H9 (cell line): Measurements from ENCODE around the gene FBXL7. TPM values are rescaled to one million over a fixed set of nuclear protein-coding genes. Genes with fewer than 3 reads are reported as not detected.

Experiments used
- DNase-seq: peaks from one replicate; pipeline ENCODE4 v3.0.0-alpha.2; 2017
- H2AFZ ChIP-seq: one replicate; pipeline ENCODE4 v1.6.1; 2013; ENCODE audit warnings: mild to moderate bottlenecking, low read length, control low read depth, moderate library complexity
- H2AK5ac ChIP-seq: 2 replicates; pipeline ENCODE4 v1.6.1; 2013; ENCODE audit warnings: low read length, control low read depth, mixed read lengths; ENCODE audit not compliant: insufficient read length
- H2BK120ac ChIP-seq: one replicate; pipeline ENCODE4 v1.6.1; 2013; ENCODE audit warnings: low read depth, mild to moderate bottlenecking, low read length, control low read depth, inconsistent platforms; ENCODE audit not compliant: poor library complexity, severe bottlenecking
- H2BK12ac ChIP-seq: 2 replicates; pipeline ENCODE4 v1.6.1; 2013; ENCODE audit warnings: low read length, control low read depth, mixed read lengths, low read depth; ENCODE audit not compliant: insufficient read length
- H2BK15ac ChIP-seq: 2 replicates; pipeline ENCODE4 v1.6.1; 2013; ENCODE audit warnings: low read depth, low read length, control low read depth
- H2BK20ac ChIP-seq: one replicate; pipeline ENCODE4 v1.6.1; 2013; ENCODE audit warnings: low read depth, mild to moderate bottlenecking, low read length, control low read depth, inconsistent platforms; ENCODE audit not compliant: poor library complexity, severe bottlenecking
- H2BK5ac ChIP-seq: 2 replicates; pipeline ENCODE4 v1.6.1; 2013; ENCODE audit warnings: low read length, control low read depth, mixed read lengths; ENCODE audit not compliant: insufficient read length
- H3K14ac ChIP-seq: 2 replicates; pipeline ENCODE4 v1.6.1; 2013; ENCODE audit warnings: low read length, control low read depth; ENCODE audit not compliant: insufficient read depth
- H3K18ac ChIP-seq: 2 replicates; pipeline ENCODE4 v1.6.1; 2013; ENCODE audit warnings: low read depth, mild to moderate bottlenecking, mixed read lengths, low read length, control low read depth; ENCODE audit not compliant: insufficient read length
- H3K23ac ChIP-seq: 2 replicates; pipeline ENCODE4 v1.6.1; 2013; ENCODE audit warnings: low read length, control low read depth, mixed read lengths, low read depth; ENCODE audit not compliant: insufficient read length
- H3K23me2 ChIP-seq: 2 replicates; pipeline ENCODE4 v1.6.1; 2013; ENCODE audit warnings: low read depth, mild to moderate bottlenecking, mixed read lengths, low read length, control low read depth; ENCODE audit not compliant: insufficient read length, poor library complexity, severe bottlenecking
- H3K27ac ChIP-seq: 2 replicates; pipeline ENCODE4 v1.5.1; 2013; ENCODE audit warnings: low read length, control low read depth, mixed read lengths, low read depth; ENCODE audit not compliant: insufficient read length
- H3K27me3 ChIP-seq: 2 replicates; pipeline ENCODE4 v1.6.1; 2013; ENCODE audit warnings: low read length, control low read depth, inconsistent platforms; ENCODE audit not compliant: insufficient read depth
- H3K4ac ChIP-seq: 2 replicates; pipeline ENCODE4 v1.6.1; 2013; ENCODE audit warnings: low read depth, mild to moderate bottlenecking, control low read depth, inconsistent platforms, low read length, moderate library complexity
- H3K4me1 ChIP-seq: 2 replicates; pipeline ENCODE4 v1.6.1; 2013; ENCODE audit warnings: low read length, control low read depth, inconsistent platforms; ENCODE audit not compliant: insufficient read depth
- H3K4me2 ChIP-seq: 2 replicates; pipeline ENCODE4 v1.6.1; 2013; ENCODE audit warnings: low read length, control low read depth, mixed read lengths; ENCODE audit not compliant: insufficient read length, insufficient read depth
- H3K56ac ChIP-seq: 2 replicates; pipeline ENCODE4 v1.6.1; 2013; ENCODE audit warnings: low read depth, mild to moderate bottlenecking, mixed read lengths, low read length, control low read depth; ENCODE audit not compliant: insufficient read length
- H3K79me1 ChIP-seq: 2 replicates; pipeline ENCODE4 v1.6.1; 2013; ENCODE audit warnings: low read depth, mild to moderate bottlenecking, moderate library complexity, low read length, control low read depth, inconsistent platforms; ENCODE audit not compliant: insufficient read depth, poor library complexity, severe bottlenecking
- H3K79me2 ChIP-seq: 2 replicates; pipeline ENCODE4 v1.6.1; 2013; ENCODE audit warnings: low read length, control low read depth, inconsistent platforms; ENCODE audit not compliant: insufficient read depth
- H3K9ac ChIP-seq: 2 replicates; pipeline ENCODE4 v1.6.1; 2013; ENCODE audit warnings: low read length, control low read depth, mixed read lengths; ENCODE audit not compliant: insufficient read length; ENCODE audit errors: extremely low read depth
- H3K9me3 ChIP-seq: one replicate; pipeline ENCODE4 v1.6.1; 2013; ENCODE audit warnings: low read depth, low read length, inconsistent platforms; ENCODE audit not compliant: control insufficient read depth
- H3T11ph ChIP-seq: one replicate; pipeline ENCODE4 v1.6.1; 2013; ENCODE audit warnings: mild to moderate bottlenecking, low read length, control low read depth, inconsistent platforms
- H4K20me1 ChIP-seq: one replicate; pipeline ENCODE4 v1.6.1; 2013; ENCODE audit not compliant: control insufficient read depth, insufficient read length, insufficient read depth
- H4K5ac ChIP-seq: 2 replicates; pipeline ENCODE4 v1.6.1; 2013; ENCODE audit warnings: low read depth, mild to moderate bottlenecking, mixed read lengths, low read length, control low read depth; ENCODE audit not compliant: insufficient read length
- H4K8ac ChIP-seq: replicated peaks from 2 replicates; pipeline ENCODE4 v1.6.1; 2013; ENCODE audit warnings: low read length, control low read depth, mixed read lengths, low read depth; ENCODE audit not compliant: insufficient read length
- H4K91ac ChIP-seq: 2 replicates; pipeline ENCODE4 v1.6.1; 2013; ENCODE audit warnings: low read depth, mild to moderate bottlenecking, moderate library complexity, mixed read lengths, low read length, control low read depth; ENCODE audit not compliant: insufficient read length
- H3K27ac Mint-ChIP-seq, 3 experiments: 2 replicates in 2 of 3; 3 replicates in 1 of 3; pipeline ENCODE4 v1.8.0; 2020 to 2021; ENCODE audit warnings: mixed read lengths in 3 of 3, mild to moderate bottlenecking in 1 of 3, moderate library complexity in 1 of 3
- H3K27me3 Mint-ChIP-seq: 2 replicates; pipeline ENCODE4 v1.8.0; 2021; ENCODE audit warnings: low read depth, mild to moderate bottlenecking, moderate library complexity, mixed read lengths
- H3K36me3 Mint-ChIP-seq, 3 experiments: 2 replicates in 2 of 3; 3 replicates in 1 of 3; pipeline ENCODE4 v1.8.0; 2020 to 2021; ENCODE audit warnings: low read depth in 3 of 3, mixed read lengths in 3 of 3; ENCODE audit not compliant: insufficient read depth in 1 of 3
- H3K4me1 Mint-ChIP-seq, 2 experiments: 2 replicates each; pipeline ENCODE4 v1.8.0; 2020; ENCODE audit warnings: mixed read lengths in 2 of 2
- H3K4me3 Mint-ChIP-seq, 2 experiments: 2 replicates in 1 of 2; 3 replicates in 1 of 2; pipeline ENCODE4 v1.8.0; 2020 to 2021; ENCODE audit warnings: mild to moderate bottlenecking in 2 of 2, mixed read lengths in 2 of 2, moderate library complexity in 1 of 2
- H3K9me3 Mint-ChIP-seq, 2 experiments: 2 replicates in 1 of 2; 3 replicates in 1 of 2; pipeline ENCODE4 v1.8.0; 2020; ENCODE audit warnings: mild to moderate bottlenecking in 2 of 2, mixed read lengths in 2 of 2, moderate library complexity in 1 of 2
- CTCF ChIP-seq: fragments of 200-600 bp; sonication (generic); conservative IDR thresholded peaks from 3 replicates; pipeline ENCODE4 v1.8.0; 2021; ENCODE audit warnings: antibody characterized with exemption, mild to moderate bottlenecking
- WGBS: extraction: QIAGEN DNeasy Blood & Tissue Kit; methylation state at CpG from one replicate; pipeline ENCODE4 v1.1.7; 2013; ENCODE audit warnings: missing lambda C conversion rate, low lambda C conversion rate, mixed read lengths; ENCODE audit not compliant: insufficient read length; ENCODE audit errors: extremely low coverage; 5-methylcytosine and 5-hydroxymethylcytosine counted together
- total RNA-seq: library from RNA; stranded (reverse); gene quantifications from 2 replicates; pipeline ENCODE4 v1.2.1, GENCODE V29; 2021

FBXL7 gene
- total RNA-seq, 1 experiment from 2014 or later, result 14.6 TPM

DNA sequence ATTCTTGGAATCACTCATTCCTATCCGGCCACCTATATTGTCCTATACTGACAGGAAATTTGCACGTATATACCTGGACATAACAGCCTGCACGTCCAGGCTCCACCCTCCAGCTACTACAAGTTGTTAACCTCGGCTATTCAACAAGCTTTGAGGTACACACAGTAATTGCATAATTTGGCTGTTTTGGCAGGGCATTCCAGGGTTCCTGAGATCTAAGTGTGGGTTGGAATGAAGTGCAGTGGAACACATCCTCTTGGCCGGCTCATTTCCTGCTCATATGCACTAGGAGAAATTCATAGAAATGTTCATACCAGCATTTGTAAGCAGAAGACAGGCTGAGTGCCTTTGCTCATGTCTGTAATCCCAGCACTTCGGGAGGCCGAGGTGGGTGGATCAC is 222.3 kb downstream of the FBXL7 start:
- no peak overlapping the region for H4K8ac ChIP-seq
- no peak overlapping the region for H2AFZ ChIP-seq
- H3K27ac ChIP-seq, result no peak overlapping the region
- no peak for DNase-seq
- peaks cover 21 to 33% of the 10 kb centered on the region in 2 experiments for H3K4me1 Mint-ChIP-seq
- H3K9me3 ChIP-seq, result no peaks in the 10 kb centered on the region
- H3K18ac ChIP-seq, result no peak overlapping the region
- H2BK15ac ChIP-seq, result no peak overlapping the region
- H3K14ac ChIP-seq, result no peak overlapping the region
- no peak overlapping the region for H3K23ac ChIP-seq
- no peaks in the 10 kb centered on the region for H3K27me3 Mint-ChIP-seq
- peaks cover 2 to 8% (median 6%) of the 10 kb centered on the region in 3 experiments; a peak in 5 of 7 replicates for H3K36me3 Mint-ChIP-seq
- no peak overlapping the region for H3K27ac Mint-ChIP-seq
- no peaks in the 10 kb centered on the region for H3K79me1 ChIP-seq
- H3K56ac ChIP-seq, result no peak overlapping the region
- H2BK5ac ChIP-seq, result no peak overlapping the region
- no peak overlapping the region for H4K5ac ChIP-seq
- H3K23me2 ChIP-seq, result no peaks in the 10 kb centered on the region
- H2BK20ac ChIP-seq, result no peak overlapping the region
- TF ChIP-seq CTCF, result no peak
- H2BK120ac ChIP-seq, result no peak overlapping the region
- H4K91ac ChIP-seq, result no peak overlapping the region
- no peaks in the 10 kb centered on the region for H4K20me1 ChIP-seq
- H3K27me3 ChIP-seq, result no peaks in the 10 kb centered on the region
- no peak overlapping the region for H3K9ac ChIP-seq
- no peak overlapping the region for H2AK5ac ChIP-seq
- no peak overlapping the region for H3T11ph ChIP-seq
- no peak overlapping the region for H2BK12ac ChIP-seq
- peaks cover under 1% of the 10 kb centered on the region; the same call in 1 of the 2 replicates for H3K4me1 ChIP-seq
- H3K4me2 ChIP-seq, result no peak overlapping the region
- WGBS, result no CpG with 5 or more reads among the region's 7 CpGs
- H3K9me3 Mint-ChIP-seq, result peaks cover 7 to 10% of the 10 kb centered on the region in 2 experiments
- no peaks in the 10 kb centered on the region for H3K79me2 ChIP-seq
- no peak overlapping the region for H3K4ac ChIP-seq
- no peak overlapping the region for H3K4me3 Mint-ChIP-seq
